DOHH2 (cell line): Measurements from ENCODE around the gene EIF5AL1.

Experiments used
- CTCF ChIP-seq: fragments of 200-600 bp; sonication (generic); IDR thresholded peaks from one replicate; pipeline ENCODE4 v1.5.1; 2014; ENCODE audit warnings: antibody characterized with exemption, mild to moderate bottlenecking, low read depth, low read length; ENCODE audit not compliant: poor library complexity, severe bottlenecking
- EZH2phosphoT487 ChIP-seq: fragments of 200-600 bp; sonication (generic); IDR thresholded peaks from 2 replicates; pipeline ENCODE4 v1.6.1; 2017; ENCODE audit warnings: borderline replicate concordance, mild to moderate bottlenecking, antibody characterized with exemption, low read length, moderate library complexity, mixed read lengths

GRCh38 chr10:79492256-79492655, 20.1 kb upstream of the EIF5AL1 start:
- TF ChIP-seq CTCF (no peak), EZH2phosphoT487 (no peak)
